K562 (cell line): ENCODE measurements around the gene SEPTIN2.

Experiments
- ATF2 ChIP-seq: sonication (generic); formaldehyde crosslinking; IDR thresholded peaks from 2 replicates; pipeline ENCODE4 v1.8.1; 2022; ENCODE audit warnings: missing genetic modification reagents
- EZH2 ChIP-seq: IDR thresholded peaks from 2 replicates; pipeline ENCODE4 v1.6.1; 2012; ENCODE audit warnings: low read depth, mild to moderate bottlenecking, inconsistent platforms, low read length, borderline replicate concordance
- POLR2AphosphoS2 ChIP-seq: IDR thresholded peaks from 2 replicates; pipeline ENCODE4 v1.6.1; 2012; ENCODE audit warnings: low read length, improper control_type of control experiment

GRCh38 chr2:241366678-241367077 is 51.0 kb downstream of the SEPTIN2 start:
- TF ChIP-seq EZH2 (no peak), ATF2 (no peak), POLR2AphosphoS2 (no peak)
